H1 (cell line): ENCODE data around the gene RAB34. TPM values are rescaled to one million over a fixed set of nuclear protein-coding genes. Genes with fewer than 3 reads are reported as not detected.

Source experiments
- ATF2 ChIP-seq: IDR thresholded peaks from 2 replicates; pipeline ENCODE4 v1.6.1; 2012; ENCODE audit warnings: low read length, inconsistent platforms
- CBX5 ChIP-seq: fragments of 300-800, 300-1000 bp; sonication (generic); IDR thresholded peaks from 2 replicates; pipeline ENCODE4 v1.7.1; 2016; ENCODE audit warnings: antibody characterized with exemption, low read length, low read depth
- CHD2 ChIP-seq: IDR thresholded peaks from 2 replicates; pipeline ENCODE4 v1.6.1; 2012; ENCODE audit warnings: low read length, improper control_type of control experiment
- CTBP2 ChIP-seq: IDR thresholded peaks from 2 replicates; pipeline ENCODE4 v1.7.0; 2011; ENCODE audit warnings: borderline replicate concordance, mild to moderate bottlenecking, moderate library complexity, mixed read lengths, low read length; ENCODE audit not compliant: insufficient read depth, insufficient read length
- HDAC2 ChIP-seq, 2 experiments: fragments of 300-600 bp in 1 of 2; sonication (generic) in 1 of 2; IDR thresholded peaks; 2 replicates each; pipeline ENCODE4 v1.6.1; 2011 to 2012; ENCODE audit warnings: low read depth in 2 of 2, low read length in 2 of 2, mild to moderate bottlenecking in 2 of 2, moderate library complexity in 2 of 2, borderline replicate concordance in 1 of 2, inconsistent platforms in 1 of 2
- KDM4A ChIP-seq: IDR thresholded peaks from one replicate; pipeline ENCODE4 v1.7.1; 2012; ENCODE audit warnings: low read depth, mild to moderate bottlenecking, moderate library complexity, low read length, inconsistent platforms; ENCODE audit not compliant: severe bottlenecking
- KDM5A ChIP-seq: fragments of 200-600 bp; IDR thresholded peaks from 2 replicates; pipeline ENCODE4 v1.7.1; 2012; ENCODE audit warnings: mild to moderate bottlenecking, low read length, inconsistent platforms, mixed read lengths
- NANOG ChIP-seq: IDR thresholded peaks from 2 replicates; pipeline ENCODE4 v1.6.1; 2011; ENCODE audit warnings: low read length, low read depth, mild to moderate bottlenecking, inconsistent platforms; ENCODE audit not compliant: insufficient read depth, poor library complexity, severe bottlenecking
- POLR2A ChIP-seq, 2 experiments: IDR thresholded peaks; 1 replicate in 1 of 2; 2 replicates in 1 of 2; pipeline ENCODE4 v1.6.1; 2011; ENCODE audit warnings: low read depth in 2 of 2, low read length in 2 of 2, mild to moderate bottlenecking in 2 of 2; ENCODE audit errors: control extremely low read depth in 1 of 2
- TAF1 ChIP-seq: IDR thresholded peaks from 2 replicates; pipeline ENCODE4 v1.6.1; 2011; ENCODE audit warnings: mild to moderate bottlenecking, low read depth, low read length
- TAF7 ChIP-seq: optimal IDR thresholded peaks from 2 replicates; pipeline ENCODE3; 2011; ENCODE audit warnings: low read depth, mild to moderate bottlenecking, inconsistent platforms, low read length, moderate library complexity, borderline replicate concordance
- polyA plus RNA-seq, 7 experiments: library from polyadenylated mRNA; depleted of rRNA in 3 of 7; stranded (reverse) in 5 of 7; unstranded in 2 of 7; fragments of >200 nt in 5 of 7; fragments of 200-250 nt in 2 of 7; gene quantifications; 1 replicate in 5 of 7; 2 replicates in 1 of 7; 4 replicates in 1 of 7; pipeline versions ENCODE4 v1.2.1 to v1.2.3, GENCODE V29; 2011 to 2013; ENCODE audit warnings: missing spikeins in 2 of 7, mixed read lengths in 2 of 7
- total RNA-seq: library from RNA; stranded (reverse); fragmentation: NEBNext Ultra II Directional; extraction: Animal tissue kit (Norgen Biotek cat#: 25700); gene quantifications from 2 replicates; pipeline ENCODE4 v1.2.1, GENCODE V29; 2021
- TF ChIP-seq, protein P1 (sequence below): IDR thresholded peaks from 2 replicates; pipeline ENCODE4 v1.6.1; 2012; ENCODE audit warnings: inconsistent platforms

RAB34 gene
- total and polyA plus RNA-seq, 2 of the 8 experiments (the other 6 are each of a cell fraction or from before 2014, with no cell fraction given) = 237 to 305 TPM

DNA sequence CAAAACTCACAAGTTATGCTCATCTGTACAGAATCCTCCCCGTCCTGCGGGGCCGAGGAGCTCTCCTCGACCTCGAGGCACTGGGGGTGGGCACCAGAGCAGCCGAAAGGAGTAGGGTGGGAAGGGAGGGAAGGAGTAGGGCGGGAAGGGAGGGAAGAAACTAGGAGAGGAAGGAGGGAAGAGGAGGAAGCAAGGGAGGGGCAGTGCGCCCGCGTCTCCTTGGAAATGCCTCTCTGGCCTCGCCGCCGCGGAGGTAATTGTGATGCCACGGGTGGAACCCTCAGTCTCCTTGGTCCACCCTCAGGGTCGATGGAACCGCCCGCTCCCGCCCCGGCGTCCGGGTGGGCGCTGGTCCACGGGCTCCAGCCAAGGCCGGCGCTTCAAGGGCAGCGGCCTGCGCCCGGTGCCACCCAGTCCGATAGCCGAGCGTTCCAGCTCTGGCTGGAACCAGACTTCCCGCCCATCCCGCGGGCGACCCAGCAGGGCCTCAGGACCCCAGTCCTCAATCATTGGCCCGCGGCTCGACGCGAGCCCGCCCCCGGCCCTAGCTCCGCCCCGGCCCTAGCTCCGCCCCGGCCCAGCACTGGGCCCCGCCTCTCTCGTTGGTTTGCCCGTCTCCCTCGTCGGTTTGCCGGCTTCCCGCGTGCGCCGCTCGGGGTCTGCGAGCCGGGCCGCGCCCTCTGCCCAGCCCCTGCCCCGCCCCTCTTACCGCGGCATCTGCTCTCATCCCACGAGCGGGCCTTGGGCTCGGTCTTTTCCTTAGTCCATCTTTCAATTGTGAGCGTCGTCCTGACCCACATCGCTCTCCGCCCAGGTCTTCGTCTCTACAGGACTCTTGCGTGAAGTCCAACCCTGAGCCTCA lies 6.6 kb downstream of the RAB34 start (continued):
- TF ChIP-seq POLR2A (IDR thresholded peaks at IDR 0.05; ENCODE audit: control extremely low read depth in 1 of 2, low read depth in 2 of 2, low read length in 2 of 2) (peak; percentile 96 to 99), ATF2 (0 out of 2 replicates have a peak, but pooled peaks have one; percentile 26), CBX5 (no peak), CTBP2 (no peak), NANOG (no peak), KDM5A (no peak), CHD2 (peak; percentile 52; the same call in 1 of the 2 replicates), TAF7 (peak; percentile 67), KDM4A (peak; percentile 46), TAF1 (peak; percentile 96), HDAC2 (IDR thresholded peaks at IDR 0.05; ENCODE audit: borderline replicate concordance in 1 of 2, low read depth in 2 of 2, low read length in 2 of 2) (no peak)
- TF ChIP-seq, protein P1, sequence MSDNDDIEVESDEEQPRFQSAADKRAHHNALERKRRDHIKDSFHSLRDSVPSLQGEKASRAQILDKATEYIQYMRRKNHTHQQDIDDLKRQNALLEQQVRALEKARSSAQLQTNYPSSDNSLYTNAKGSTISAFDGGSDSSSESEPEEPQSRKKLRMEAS = peak; percentile 86
